Ramos (cell line): Measurements from ENCODE around the gene NDUFS3.

Experiments
- in situ Hi-C: fragments of 300-500 bp; cut with MboI; formaldehyde crosslinking; loops from one replicate; pipeline ENCODE4 v1.14.3; 2022; ENCODE audit warnings: low sequenced_read_pairs; ENCODE audit not compliant: unreplicated experiment

NDUFS3 gene

GRCh38 chr11:47589118-47589517 is 10.2 kb downstream of the NDUFS3 start:
- in situ Hi-C loops: no loop called here

GRCh38 chr11:47589584-47589976 is 10.7 kb downstream of the NDUFS3 start:
- in situ Hi-C loops: no loop called here

GRCh38 chr11:47589977-47590861 is 11.3 kb downstream of the NDUFS3 start:
- in situ Hi-C loops: no loop called here

DNA sequence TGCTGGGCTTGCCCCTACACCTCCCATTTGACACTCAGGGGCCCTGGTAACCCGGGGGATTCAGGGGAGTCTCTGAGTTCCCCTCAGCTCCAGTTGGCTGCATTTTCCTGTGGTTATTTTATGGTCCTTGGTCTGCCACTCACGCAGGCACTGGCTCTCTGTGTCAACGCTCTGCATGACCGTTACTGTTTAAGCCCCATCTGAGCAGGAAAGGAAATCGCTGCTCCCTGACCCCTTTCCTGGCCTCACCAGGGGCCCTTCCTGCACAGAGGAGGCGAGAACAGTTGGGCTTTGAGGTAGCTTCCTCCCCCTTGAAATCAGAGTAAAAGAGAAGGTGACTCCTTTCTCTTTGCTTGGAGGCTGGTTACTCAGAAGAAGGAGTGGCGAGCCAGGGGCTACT is 12.9 kb downstream of the NDUFS3 start:
- in situ Hi-C loops: no loop called here

DNA sequence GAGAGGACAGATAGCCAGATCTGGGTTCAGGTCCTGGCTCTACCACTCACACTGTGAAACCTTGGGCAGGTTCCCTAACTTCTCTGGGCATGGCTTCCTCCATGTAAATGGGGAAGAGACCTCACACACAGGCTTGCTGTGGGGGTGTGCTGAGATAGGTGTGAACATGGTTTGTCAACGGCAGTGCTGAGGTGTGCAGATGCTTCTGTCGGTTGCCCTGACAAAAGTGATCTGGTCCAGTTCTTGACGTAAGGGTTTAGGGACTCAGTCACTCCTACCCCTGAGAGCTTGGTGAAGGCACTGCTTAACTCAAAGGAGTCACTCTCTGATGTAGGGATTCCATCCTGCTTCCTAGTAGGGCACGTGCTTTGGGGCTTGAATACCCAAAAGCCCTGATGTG is 13.4 kb downstream of the NDUFS3 start:
- in situ Hi-C loops: no loop called here

GRCh38 chr11:47592970-47593369 is 14.1 kb downstream of the NDUFS3 start:
- in situ Hi-C loops: no loop called here

GRCh38 chr11:47593492-47593933 is 14.6 kb downstream of the NDUFS3 start:
- in situ Hi-C loops: no loop called here

DNA sequence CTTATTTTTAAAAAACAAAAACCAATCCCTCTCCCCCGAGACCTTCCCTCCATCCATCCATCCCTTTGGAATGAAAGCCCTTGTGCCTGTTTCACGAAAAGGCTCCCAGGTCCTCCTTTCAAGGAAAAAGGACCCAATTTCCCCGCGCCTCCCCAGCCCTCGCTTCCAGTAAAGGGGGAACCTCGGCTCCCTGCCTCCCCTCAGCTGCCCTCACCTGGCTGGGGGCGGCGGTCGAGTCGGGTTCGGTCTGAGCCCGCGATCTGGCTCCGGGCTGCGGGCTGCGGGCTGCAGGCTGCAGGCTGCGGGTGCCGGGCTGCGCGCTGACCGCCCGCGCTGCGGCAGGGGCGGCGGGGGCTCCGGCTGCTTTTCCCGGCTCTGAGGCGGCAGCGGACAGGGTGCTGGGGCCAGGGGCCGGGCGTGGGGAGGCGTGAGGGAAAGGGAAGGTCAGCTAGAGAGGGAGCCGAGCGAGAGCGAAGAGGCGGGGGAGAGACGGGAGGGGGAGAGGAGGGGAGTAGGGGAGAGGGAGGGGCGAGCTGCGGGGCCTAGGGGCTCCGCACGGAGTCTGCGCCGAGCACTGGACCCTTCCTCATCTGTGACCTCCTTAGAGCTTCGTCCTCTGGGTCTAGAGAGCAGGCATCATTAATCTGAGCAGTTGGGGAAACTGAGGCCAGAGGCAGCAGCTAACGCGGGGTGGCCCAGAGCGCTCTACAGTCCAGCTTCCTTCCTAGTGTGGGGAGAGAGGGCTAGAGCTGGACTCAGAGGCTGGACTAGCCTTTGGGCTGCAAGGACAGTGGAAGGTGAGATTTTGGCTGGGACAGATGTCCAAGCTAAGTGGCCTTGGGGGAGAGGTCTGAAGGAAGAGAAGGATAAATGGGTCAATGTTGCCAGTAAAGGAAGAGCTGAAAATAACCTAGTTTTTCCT is 15.3 kb downstream of the NDUFS3 start, which contains the start of gene C1QTNF4:
Gene C1QTNF4 (minus strand): TSS at position 478 of the 922 bp plus-strand sequence. CDS start 3,601 bp downstream, outside the sequence.
- in situ Hi-C loops: no loop called here

DNA sequence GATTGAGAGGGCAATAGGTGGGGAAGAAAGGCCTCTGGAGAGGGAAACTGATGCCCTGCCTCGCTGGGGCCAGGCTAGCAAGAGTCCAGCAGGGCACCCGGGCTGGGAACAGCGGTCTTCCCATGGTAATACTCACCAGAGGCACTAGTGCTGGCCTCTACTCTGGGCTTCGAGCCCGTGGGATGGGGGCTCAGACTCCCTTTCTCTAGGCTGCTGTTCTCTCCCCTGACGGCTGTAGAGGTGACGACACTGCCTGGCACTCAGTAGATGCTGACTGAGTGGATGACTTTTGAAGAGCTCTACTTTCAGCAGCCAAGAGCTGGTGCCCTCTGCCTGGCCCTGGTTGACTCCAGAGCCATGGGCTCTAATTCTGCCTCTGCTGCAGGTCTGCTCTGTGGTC is 16.2 kb downstream of the NDUFS3 start:
- in situ Hi-C loops: no loop called here

DNA sequence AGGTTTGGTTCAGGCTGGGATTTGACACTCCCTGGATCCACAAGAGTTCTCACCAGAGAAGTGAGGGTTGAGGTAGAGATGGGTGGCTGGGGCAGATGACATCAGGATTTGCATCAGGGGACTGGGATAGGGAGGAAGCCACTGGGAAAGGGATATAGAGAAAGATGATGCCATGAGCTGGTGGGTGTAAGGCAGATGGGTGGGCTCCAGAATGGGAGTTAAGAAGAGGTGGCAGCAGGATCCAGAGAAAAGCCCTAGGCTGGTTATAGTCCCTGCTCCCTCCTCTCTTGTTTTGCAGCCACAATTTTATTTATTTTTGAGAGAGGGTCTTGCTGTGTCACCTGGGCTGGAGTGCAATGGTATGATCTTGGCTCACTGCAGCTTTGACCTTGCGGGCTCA is 17.1 kb downstream of the NDUFS3 start:
- in situ Hi-C loops: no loop called here

- in situ Hi-C loops: no loop called here
These were observed 21.0 kb downstream of the NDUFS3 start for GRCh38 chr11:47599902-47600301.

GRCh38 chr11:47603295-47603694 is 24.4 kb downstream of the NDUFS3 start:
- in situ Hi-C loops: no loop called here

DNA sequence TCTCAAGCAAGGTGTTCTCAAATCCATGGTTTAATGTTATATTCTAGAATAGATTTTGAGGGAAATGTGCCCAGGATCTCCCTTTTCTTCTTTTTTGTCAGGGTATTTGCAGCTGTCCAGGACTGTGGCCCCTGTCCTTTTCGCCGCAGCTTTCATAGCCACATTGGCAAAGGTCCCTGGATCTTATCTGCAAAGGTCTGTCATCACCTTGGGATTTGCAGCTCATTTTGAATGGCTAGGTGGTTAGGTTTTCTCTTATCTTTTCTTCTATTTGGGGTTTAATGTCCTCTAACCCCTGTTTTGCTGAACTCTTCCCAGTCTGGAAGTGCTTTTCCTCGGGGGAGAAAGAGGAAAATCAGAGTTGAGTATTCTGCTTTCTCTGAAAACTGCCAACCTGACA is 27.0 kb downstream of the NDUFS3 start:
- in situ Hi-C loops: no loop called here

DNA sequence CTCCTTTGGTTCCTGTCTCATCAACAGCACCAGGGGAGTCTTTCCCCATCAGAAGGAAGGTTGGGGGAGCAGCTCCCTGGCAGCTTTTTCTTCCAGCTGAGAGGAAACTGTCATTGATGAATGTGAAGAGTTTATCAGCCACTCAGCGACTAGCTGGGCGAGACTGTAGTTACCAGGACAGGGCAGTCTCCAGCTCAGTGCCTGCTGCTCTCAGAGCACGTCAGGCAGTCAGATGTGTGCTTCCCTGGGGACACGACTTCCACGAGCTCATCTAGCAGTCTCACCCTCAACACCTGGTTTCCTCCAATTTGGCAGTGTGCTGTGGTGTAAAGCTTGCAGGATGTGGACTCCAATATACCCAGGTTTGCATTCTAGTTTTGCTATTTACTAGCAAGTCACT is 27.9 kb downstream of the NDUFS3 start:
- in situ Hi-C loops: no loop called here

- in situ Hi-C loops: no loop called here
These were observed 28.5 kb downstream of the NDUFS3 start for GRCh38 chr11:47607380-47607779.

- in situ Hi-C loops: no loop called here
These were observed 30.8 kb downstream of the NDUFS3 start for GRCh38 chr11:47609675-47610074.

DNA sequence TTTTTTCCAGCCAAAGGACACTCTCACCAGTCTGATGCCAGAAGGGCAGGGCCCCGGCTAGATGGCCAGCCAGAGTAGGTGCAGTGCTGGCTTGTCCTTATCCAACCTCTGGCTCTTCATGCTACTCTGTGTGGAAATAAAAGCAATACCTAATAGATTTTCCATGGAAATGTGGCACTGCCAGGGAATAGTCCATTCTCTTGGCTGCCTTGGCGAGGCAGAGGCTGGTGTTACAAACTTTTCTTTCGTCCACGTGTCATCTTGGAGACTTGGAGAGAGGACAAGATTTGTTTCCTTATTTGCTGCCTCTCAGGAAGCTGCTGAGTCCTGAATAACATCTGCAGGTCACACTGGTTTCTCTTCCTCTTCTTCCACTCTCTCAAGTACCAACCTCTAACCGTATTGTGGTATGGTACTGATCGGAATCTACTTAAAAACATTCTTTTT is 32.5 kb downstream of the NDUFS3 start:
- in situ Hi-C loops: no loop called here

DNA sequence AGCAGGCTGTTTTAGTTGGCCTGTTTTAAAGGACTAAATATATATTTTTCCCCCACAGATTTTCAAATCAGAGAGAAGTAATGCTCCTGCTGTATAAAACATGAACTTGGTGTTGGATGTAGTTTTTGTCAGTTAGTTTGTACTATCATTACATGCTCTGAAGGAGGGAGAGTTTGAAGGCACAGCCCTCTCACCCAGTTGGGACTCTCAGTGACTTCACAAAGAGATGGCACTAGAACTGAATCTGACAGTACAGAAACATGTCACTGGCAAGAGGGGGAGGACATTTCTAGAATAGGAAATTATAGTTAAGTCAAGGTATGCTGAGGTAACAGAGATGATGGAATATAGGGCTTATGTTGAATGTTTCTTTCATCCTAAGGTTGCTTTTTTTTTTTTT is 36.4 kb downstream of the NDUFS3 start:
- in situ Hi-C loops: no loop called here

GRCh38 chr11:47616726-47617416 is 38.0 kb downstream of the NDUFS3 start:
- in situ Hi-C loops: no loop called here

DNA sequence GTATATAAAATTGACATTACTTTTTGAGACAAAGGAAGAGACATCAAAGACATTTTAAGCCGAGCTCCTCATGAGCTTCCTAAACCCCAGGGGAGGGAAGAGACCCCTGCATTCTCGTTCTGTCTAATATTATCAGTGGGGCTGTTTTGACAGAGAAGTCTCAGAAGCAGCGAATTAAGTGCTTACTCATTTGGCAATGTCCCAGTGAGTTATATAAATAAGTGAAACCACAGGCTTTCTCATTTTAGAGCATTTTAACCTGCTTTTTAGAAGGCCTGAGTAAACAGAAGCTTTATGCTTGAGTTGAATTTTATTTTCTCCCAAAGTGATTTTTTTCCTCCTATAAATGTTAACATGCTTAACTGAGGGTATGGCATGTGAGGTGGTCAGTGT is 38.5 kb downstream of the NDUFS3 start:
- in situ Hi-C loops: no loop called here
